Activated CD4-positive, alpha-beta memory T cell treated with anti-CD3 and anti-CD28 coated beads, Interleukin-2, amount 10 ng/mL, durations not matched to agents 7 days and 5 days (primary cell): Measurements from ENCODE around the gene RPS19BP1. TPM values are rescaled to one million over a fixed set of nuclear protein-coding genes. Genes with fewer than 3 reads are reported as not detected.
"Not testable (repeated sequence)": the region's sequence is repeated elsewhere in the genome, so short reads cannot be mapped to it uniquely, and the experiment has no call there.

ENCODE experiments used
- CTCF ChIA-PET: fragments of 350-600 bp; sonication (Branson Sonifier 250); formaldehyde crosslinking; loops from one replicate; lab custom pipeline; 2021; ENCODE audit warnings: antibody characterized with exemption, inconsistent platforms; lab: Charles Lee
- POLR2A ChIA-PET: fragments of 350-600 bp; sonication (Branson Sonifier 250); formaldehyde crosslinking; loops from one replicate; lab custom pipeline; 2021; ENCODE audit warnings: antibody characterized with exemption; lab: Charles Lee
- DNase-seq: peaks from one replicate; pipeline ENCODE4 v3.0.0-alpha.2; 2020
- H3K27ac Mint-ChIP-seq: one replicate; pipeline ENCODE4 v1.8.0; 2021; ENCODE audit warnings: mild to moderate bottlenecking, mixed read lengths
- H3K27me3 Mint-ChIP-seq: one replicate; pipeline ENCODE4 v1.8.0; 2021; ENCODE audit warnings: mixed read lengths
- H3K36me3 Mint-ChIP-seq: one replicate; pipeline ENCODE4 v1.8.0; 2021; ENCODE audit warnings: low read depth, mixed read lengths
- H3K4me1 Mint-ChIP-seq: one replicate; pipeline ENCODE4 v1.8.0; 2021; ENCODE audit warnings: mixed read lengths
- H3K4me3 Mint-ChIP-seq: one replicate; pipeline ENCODE4 v1.8.0; 2021; ENCODE audit warnings: mild to moderate bottlenecking, mixed read lengths
- H3K9me3 Mint-ChIP-seq: one replicate; pipeline ENCODE4 v1.8.0; 2021; ENCODE audit warnings: mixed read lengths
- total RNA-seq, 2 experiments: library from RNA; stranded (reverse); gene quantifications; one replicate each; pipeline ENCODE4 v1.2.3, GENCODE V29; 2021

RPS19BP1 gene
- total RNA-seq, 2 experiments from 2014 or later: 54.3 to 60.7 TPM

GRCh38 chr22:39524753-39525657, 7.5 kb downstream of the RPS19BP1 start:
- CTCF ChIA-PET: interaction anchor here (0.7 to 2.6 kb wide), 4 partner anchors 29 to 217 kb away, joined by 3 to 8 read pairs (median 3); partner anchors contain the start of gene TAB1
- peaks cover 80% of the 10 kb centered on the region for H3K4me1 Mint-ChIP-seq
- peaks cover 82% of the 10 kb centered on the region for H3K36me3 Mint-ChIP-seq
- H3K27ac Mint-ChIP-seq: peak overlapping the region; percentile 85
- no peaks in the 10 kb centered on the region for H3K9me3 Mint-ChIP-seq
- H3K4me3 Mint-ChIP-seq: peak overlapping the region; percentile 56
- POLR2A ChIA-PET: interaction anchor here (1.2 to 11.3 kb wide), 7 partner anchors 10 to 519 kb away, joined by 3 to 124 read pairs (median 11); partner anchors contain the start of genes MIEF1 and RPL3
- H3K27me3 Mint-ChIP-seq: peaks cover 2% of the 10 kb centered on the region
- no peak for DNase-seq

DNA sequence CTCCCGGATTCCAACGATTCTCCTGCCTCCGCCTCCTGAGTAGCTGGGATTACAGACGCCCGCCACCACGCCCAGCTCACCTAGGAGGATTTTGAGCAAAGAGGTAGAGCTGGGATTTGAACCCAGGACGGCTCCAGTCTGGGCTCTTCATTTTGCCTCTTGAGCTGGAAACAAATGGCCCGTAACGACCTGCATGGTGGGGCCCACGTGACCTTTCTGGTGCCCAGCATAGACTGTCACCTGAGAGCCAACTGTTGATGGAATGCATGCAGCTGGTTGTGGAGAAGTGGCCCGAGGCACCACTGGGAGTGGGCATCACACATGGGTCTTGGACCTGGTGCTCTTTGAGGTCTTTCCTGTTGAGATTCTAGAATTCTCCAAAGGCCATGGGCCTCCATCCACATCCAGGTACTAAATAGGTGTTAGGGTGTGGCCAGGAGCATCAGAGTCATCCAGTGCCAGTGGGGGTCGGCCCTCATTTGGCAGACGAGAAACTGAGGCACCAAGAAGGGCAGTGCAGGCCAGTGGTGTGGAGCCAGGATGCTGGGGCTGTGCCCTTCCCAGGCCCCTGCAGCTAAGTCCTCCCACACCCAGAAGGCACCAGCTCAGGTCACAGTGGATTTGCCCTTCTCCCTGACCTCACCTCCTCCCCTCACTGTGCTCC, 8.3 kb downstream of the RPS19BP1 start:
- no peak for DNase-seq
- ChIA-PET CTCF (interaction anchor here (0.7 to 2.6 kb wide), 3 partner anchors 23 to 31 kb away, joined by 3 to 8 read pairs (median 3); partner anchors contain the start of gene MIEF1), POLR2A (interaction anchor here (0.7 to 11.3 kb wide), 9 partner anchors 6 to 520 kb away, joined by 3 to 124 read pairs (median 11); partner anchors contain the start of genes MIEF1, RPL3 and RPS19BP1)
- Mint-ChIP-seq H3K4me1 (peaks cover 73% of the 10 kb centered on the region), H3K36me3 (peaks cover 76% of the 10 kb centered on the region), H3K9me3 (no peaks in the 10 kb centered on the region), H3K27ac (peak overlapping the region; percentile 85), H3K4me3 (peak overlapping the region; percentile 56), H3K27me3 (peaks cover 2% of the 10 kb centered on the region)

- DNase-seq: no peak
- Mint-ChIP-seq H3K36me3 (peaks cover 65% of the 10 kb centered on the region), H3K27ac (peak overlapping the region; percentile 99)
Measured at GRCh38 chr22:39522567-39523300, 9.8 kb downstream of the RPS19BP1 start.

GRCh38 chr22:39522091-39522490, 10.5 kb downstream of the RPS19BP1 start:
- H3K4me1 Mint-ChIP-seq: peaks cover 65% of the 10 kb centered on the region

More at GRCh38 chr22:39522567-39523300, 9.8 kb downstream of the RPS19BP1 start:
- H3K4me1 Mint-ChIP-seq: peaks cover 71% of the 10 kb centered on the region
- H3K4me3 Mint-ChIP-seq: peak overlapping the region; percentile 94
- H3K27me3 Mint-ChIP-seq: peaks cover 2% of the 10 kb centered on the region
- H3K9me3 Mint-ChIP-seq: no peaks in the 10 kb centered on the region
- ChIA-PET POLR2A (interaction anchor here (0.6 to 11.3 kb wide), 18 partner anchors 8 to 766 kb away, joined by 3 to 124 read pairs (median 4); partner anchors contain the start of genes MIEF1, RPL3, RPS19BP1 and TAB1), CTCF (interaction anchor here (0.8 to 2.6 kb wide), 6 partner anchors 9 to 514 kb away, joined by 3 to 8 read pairs (median 4); no protein-coding TSS in a partner anchor)

DNA sequence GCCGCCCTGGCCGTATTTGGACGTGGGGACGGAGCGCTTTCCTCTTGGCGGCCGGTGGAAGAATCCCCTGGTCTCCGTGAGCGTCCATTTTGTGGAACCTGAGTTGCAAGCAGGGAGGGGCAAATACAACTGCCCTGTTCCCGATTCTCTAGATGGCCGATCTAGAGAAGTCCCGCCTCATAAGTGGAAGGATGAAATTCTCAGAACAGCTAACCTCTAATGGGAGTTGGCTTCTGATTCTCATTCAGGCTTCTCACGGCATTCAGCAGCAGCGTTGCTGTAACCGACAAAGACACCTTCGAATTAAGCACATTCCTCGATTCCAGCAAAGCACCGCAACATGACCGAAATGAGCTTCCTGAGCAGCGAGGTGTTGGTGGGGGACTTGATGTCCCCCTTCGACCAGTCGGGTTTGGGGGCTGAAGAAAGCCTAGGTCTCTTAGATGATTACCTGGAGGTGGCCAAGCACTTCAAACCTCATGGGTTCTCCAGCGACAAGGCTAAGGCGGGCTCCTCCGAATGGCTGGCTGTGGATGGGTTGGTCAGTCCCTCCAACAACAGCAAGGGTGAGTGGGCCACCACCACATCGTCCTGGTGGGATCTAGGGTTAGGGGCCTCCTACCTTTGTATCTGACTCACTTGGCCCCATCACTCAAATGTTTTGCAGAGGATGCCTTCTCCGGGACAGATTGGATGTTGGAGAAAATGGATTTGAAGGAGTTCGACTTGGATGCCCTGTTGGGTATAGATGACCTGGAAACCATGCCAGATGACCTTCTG, 11.3 kb downstream of the RPS19BP1 start:
- Mint-ChIP-seq H3K36me3 (peaks cover 65% of the 10 kb centered on the region), H3K4me3 (peak overlapping the region; percentile 94), H3K27ac (peak overlapping the region; percentile 99), H3K4me1 (peaks cover 60% of the 10 kb centered on the region)
- CTCF ChIA-PET: interaction anchor here (2.2 kb wide), 1 partner anchor 8 kb away, joined by 27 read pairs; no protein-coding TSS in a partner anchor
- POLR2A ChIA-PET: interaction anchor here (1.4 to 8.2 kb wide), 13 partner anchors 9 to 523 kb away, joined by 4 to 124 read pairs (median 21); partner anchors contain the start of genes MIEF1, RPL3 and RPS19BP1
- not testable (repeated sequence) for DNase-seq, H3K9me3 Mint-ChIP-seq, H3K27me3 Mint-ChIP-seq

More at GRCh38 chr22:39522091-39522490, 10.5 kb downstream of the RPS19BP1 start:
- H3K27me3 Mint-ChIP-seq, H3K9me3 Mint-ChIP-seq, DNase-seq: not testable (repeated sequence)
- Mint-ChIP-seq H3K27ac (peak overlapping the region; percentile 99), H3K36me3 (peaks cover 64% of the 10 kb centered on the region), H3K4me3 (peak overlapping the region; percentile 94)
- ChIA-PET CTCF (interaction anchor here (1.1 to 1.2 kb wide), 2 partner anchors 503 to 515 kb away, joined by 4 read pairs; no protein-coding TSS in a partner anchor), POLR2A (interaction anchor here (1.0 to 11.3 kb wide), 11 partner anchors 7 to 404 kb away, joined by 3 to 124 read pairs (median 11); partner anchors contain the start of genes MIEF1, RPL3, RPS19BP1 and TAB1)

GRCh38 chr22:39520226-39521105, 12.1 kb downstream of the RPS19BP1 start, which contains the start of gene ATF4:
ATF4 (plus strand) TSS chr22:39520562; CDS start chr22:39521446, 884 bp downstream.
- peak; percentile 78 for DNase-seq
- ChIA-PET CTCF (interaction anchor here (0.5 to 2.2 kb wide), 14 partner anchors 8 to 1278 kb away, joined by 3 to 27 read pairs (median 5); partner anchors contain the start of genes MIEF1, RPL3 and TAB1), POLR2A (interaction anchor here (0.6 to 8.2 kb wide), 37 partner anchors 10 to 1319 kb away, joined by 3 to 124 read pairs (median 4); partner anchors contain the start of genes CBX7, MAFF, MIEF1 and RPL3)
- Mint-ChIP-seq H3K27me3 (peaks cover 2% of the 10 kb centered on the region), H3K4me3 (peak within 1 kb of the TSS; percentile 94), H3K9me3 (no peaks in the 10 kb centered on the region), H3K27ac (peak within 1 kb of the TSS; percentile 99), H3K4me1 (peaks cover 58% of the 10 kb centered on the region), H3K36me3 (peaks cover 67% of the 10 kb centered on the region)

- peak overlapping the region; percentile 99 for H3K27ac Mint-ChIP-seq
- H3K9me3 Mint-ChIP-seq: no peaks in the 10 kb centered on the region
- peak; percentile 97 for DNase-seq
- H3K4me1 Mint-ChIP-seq: peaks cover 57% of the 10 kb centered on the region
- CTCF ChIA-PET: interaction anchor here (0.5 to 2.2 kb wide), 14 partner anchors 9 to 1279 kb away, joined by 3 to 27 read pairs (median 5); partner anchors contain the start of genes MIEF1, RPL3 and TAB1
- peak overlapping the region; percentile 94 for H3K4me3 Mint-ChIP-seq
- peaks cover 2% of the 10 kb centered on the region for H3K27me3 Mint-ChIP-seq
- peaks cover 67% of the 10 kb centered on the region for H3K36me3 Mint-ChIP-seq
- POLR2A ChIA-PET: interaction anchor here (0.6 to 8.2 kb wide), 37 partner anchors 10 to 1318 kb away, joined by 3 to 124 read pairs (median 4); partner anchors contain the start of genes CBX7, MAFF, MIEF1 and RPL3
Measured at GRCh38 chr22:39519681-39520225, 12.8 kb downstream of the RPS19BP1 start.

- no peak for DNase-seq
- ChIA-PET CTCF (interaction anchor here (1.0 to 2.2 kb wide), 8 partner anchors 9 to 120 kb away, joined by 3 to 27 read pairs (median 6); partner anchors contain the start of genes MIEF1 and TAB1), POLR2A (interaction anchor here (1.0 to 8.2 kb wide), 37 partner anchors 9 to 859 kb away, joined by 3 to 124 read pairs (median 5); partner anchors contain the start of genes CBX7, MIEF1, RPL3 and RPS19BP1)
- H3K27ac Mint-ChIP-seq: peak overlapping the region; percentile 99
- H3K36me3 Mint-ChIP-seq: peaks cover 67% of the 10 kb centered on the region
- H3K4me1 Mint-ChIP-seq: peaks cover 56% of the 10 kb centered on the region
- H3K4me3 Mint-ChIP-seq: peak overlapping the region; percentile 94
- peaks cover 2% of the 10 kb centered on the region for H3K27me3 Mint-ChIP-seq
- no peaks in the 10 kb centered on the region for H3K9me3 Mint-ChIP-seq
Measured at GRCh38 chr22:39518996-39519680, 13.4 kb downstream of the RPS19BP1 start.

- peak overlapping the region; percentile 94 for H3K4me3 Mint-ChIP-seq
- H3K27ac Mint-ChIP-seq: peak overlapping the region; percentile 99
- POLR2A ChIA-PET: interaction anchor here (1.1 to 4.1 kb wide), 8 partner anchors 10 to 526 kb away, joined by 3 to 43 read pairs (median 10); partner anchors contain the start of genes MIEF1 and RPS19BP1
- CTCF ChIA-PET: interaction anchor here (1.1 to 6.0 kb wide), 6 partner anchors 11 to 119 kb away, joined by 3 to 65 read pairs (median 5); partner anchors contain the start of genes MIEF1 and TAB1
- H3K4me1 Mint-ChIP-seq: peaks cover 50% of the 10 kb centered on the region
- peaks cover 2% of the 10 kb centered on the region for H3K27me3 Mint-ChIP-seq
- DNase-seq: no peak
- no peaks in the 10 kb centered on the region for H3K9me3 Mint-ChIP-seq
- peaks cover 71% of the 10 kb centered on the region for H3K36me3 Mint-ChIP-seq
Measured at GRCh38 chr22:39518144-39518786, 14.3 kb downstream of the RPS19BP1 start.
